SKM-1 (cell line): ENCODE data around the gene BTBD9.

Experiments
- DNase-seq: peaks from one replicate; lab custom pipeline; 2025; ENCODE audit not compliant: unreplicated experiment; lab: John Stamatoyannopoulos, UW

The BTBD9 gene

GRCh38 chr6:38153798-38154345 is 485.9 kb downstream of the BTBD9 start:
- no peak for DNase-seq

DNA sequence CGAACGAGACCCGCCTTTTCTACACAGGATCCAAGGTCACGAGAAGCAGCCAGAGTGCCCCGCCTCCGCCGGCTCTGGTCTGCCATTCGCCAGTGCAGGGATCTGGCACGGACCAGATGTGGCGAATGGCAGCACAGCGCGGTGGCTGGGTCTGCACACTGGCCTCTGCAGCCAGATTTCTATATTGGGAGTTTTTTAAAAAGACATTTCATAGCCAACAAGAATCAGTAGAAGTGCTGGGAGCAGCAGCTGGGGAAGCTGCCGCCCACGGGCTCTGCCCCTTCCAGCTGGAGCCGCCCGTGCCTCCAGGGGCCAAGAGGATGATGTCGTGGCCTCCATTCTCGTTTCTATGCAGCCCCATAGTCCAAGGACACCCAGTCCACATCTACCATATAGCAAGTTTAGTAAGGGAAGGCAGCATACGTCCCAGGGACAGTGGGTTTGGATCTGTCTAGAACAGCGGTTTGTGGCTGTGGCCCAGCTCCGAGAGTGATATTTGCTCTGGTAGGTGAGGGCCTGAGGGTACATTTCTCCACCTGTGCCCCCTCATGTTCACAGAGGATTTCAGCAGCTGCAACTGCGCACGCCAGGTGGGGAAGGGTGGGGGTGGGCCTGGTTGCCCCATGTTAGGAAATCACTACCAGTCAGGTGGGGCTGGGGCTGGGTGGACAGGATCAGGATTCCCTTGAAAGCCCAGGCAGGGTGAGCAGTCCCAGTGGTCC is 486.5 kb downstream of the BTBD9 start:
- no peak for DNase-seq

DNA sequence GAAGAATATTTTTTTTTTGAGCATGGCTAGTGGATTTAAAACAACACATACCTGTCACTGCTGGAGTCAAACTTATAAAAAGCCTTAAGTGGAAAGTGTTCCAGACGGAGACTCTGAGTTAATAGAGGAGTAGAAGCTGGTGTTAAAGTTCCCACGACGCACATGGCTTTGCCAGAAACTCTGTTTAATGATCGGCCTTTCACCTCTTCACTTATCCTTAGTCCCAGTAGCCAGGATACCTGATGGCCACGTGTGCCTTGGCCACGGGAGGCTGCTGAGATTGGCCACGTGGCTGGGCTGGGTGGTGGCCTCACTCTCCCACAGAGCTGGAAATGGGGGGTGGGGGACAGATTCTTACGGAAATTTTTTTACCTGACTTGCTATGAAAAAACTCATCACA is 487.1 kb downstream of the BTBD9 start:
- DNase-seq: no peak

DNA sequence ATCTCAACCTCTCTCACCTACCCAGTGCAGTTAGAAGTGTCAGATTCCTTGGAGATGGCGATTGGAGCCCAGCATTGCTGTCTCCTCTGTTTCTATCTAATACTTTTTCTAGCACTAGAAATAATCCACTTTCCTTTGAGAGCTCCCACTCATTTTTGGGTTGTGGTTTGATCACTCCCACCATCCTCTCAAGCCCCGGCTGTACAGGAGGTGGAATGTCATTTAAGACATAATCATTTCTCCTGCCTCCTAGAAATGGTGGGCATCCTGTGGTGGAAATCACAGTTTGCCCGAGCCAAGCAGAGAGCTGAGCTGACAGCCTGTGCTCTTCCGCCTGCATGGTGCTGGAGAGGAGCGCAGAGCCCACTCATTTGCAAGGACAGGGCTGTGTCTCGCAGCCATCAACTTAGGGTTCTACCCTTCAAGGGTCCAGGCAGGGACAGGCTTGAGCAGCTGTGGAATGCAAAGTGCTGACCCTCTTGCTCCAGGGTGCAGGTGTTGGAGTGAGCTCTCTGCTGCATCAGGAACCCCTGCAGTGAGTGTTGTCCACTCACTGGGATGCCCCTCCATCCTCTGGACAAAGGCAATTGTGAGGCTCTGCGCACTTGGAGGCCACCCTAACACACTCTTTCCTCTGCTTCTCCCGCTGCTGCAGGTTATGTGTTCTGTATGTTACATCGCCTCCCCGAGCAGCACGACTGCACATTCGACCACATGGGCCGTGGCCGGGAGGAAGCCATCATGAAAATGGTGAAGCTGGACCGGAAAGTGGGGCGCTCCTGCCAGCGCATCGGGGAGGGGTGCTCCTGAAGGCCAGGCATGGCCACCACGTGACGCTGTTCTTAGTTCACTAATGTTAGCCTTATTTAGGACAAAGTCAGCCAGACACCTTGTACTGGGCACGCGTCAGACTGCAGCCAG is 487.9 kb downstream of the BTBD9 start:
- no peak for DNase-seq

DNA sequence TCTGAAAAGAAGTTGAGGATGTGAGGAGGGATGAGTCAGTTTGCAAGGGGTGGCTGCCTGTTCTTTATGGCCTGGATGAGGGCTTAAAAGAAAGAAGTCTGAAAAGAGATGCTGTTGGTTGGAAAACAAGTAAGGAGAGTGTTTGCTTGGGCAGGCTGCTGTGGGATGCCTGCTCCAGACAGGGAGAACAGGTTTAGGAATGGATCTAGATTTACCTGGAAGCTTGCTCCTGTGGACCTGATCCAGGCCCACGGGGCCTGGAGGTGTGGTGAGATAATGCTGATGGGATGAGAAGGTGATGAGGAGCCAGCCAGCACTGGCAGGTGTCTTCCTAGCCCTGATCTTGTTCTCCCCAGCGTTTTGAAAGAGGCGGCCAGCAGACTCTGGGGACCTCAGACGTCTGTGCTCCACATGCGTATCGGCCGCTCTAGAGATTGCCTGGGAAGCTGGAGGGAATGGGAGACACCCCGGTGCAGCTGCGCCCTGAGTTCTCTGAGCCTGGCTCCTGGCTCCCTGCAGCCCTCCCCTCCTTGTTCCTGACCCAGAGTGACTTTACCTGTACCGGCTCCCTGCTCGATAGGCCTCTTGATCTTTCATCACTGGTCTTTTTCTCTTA is 488.9 kb downstream of the BTBD9 start:
- DNase-seq: no peak

- DNase-seq: no peak
These were observed 489.7 kb downstream of the BTBD9 start for GRCh38 chr6:38150021-38150420.

DNA sequence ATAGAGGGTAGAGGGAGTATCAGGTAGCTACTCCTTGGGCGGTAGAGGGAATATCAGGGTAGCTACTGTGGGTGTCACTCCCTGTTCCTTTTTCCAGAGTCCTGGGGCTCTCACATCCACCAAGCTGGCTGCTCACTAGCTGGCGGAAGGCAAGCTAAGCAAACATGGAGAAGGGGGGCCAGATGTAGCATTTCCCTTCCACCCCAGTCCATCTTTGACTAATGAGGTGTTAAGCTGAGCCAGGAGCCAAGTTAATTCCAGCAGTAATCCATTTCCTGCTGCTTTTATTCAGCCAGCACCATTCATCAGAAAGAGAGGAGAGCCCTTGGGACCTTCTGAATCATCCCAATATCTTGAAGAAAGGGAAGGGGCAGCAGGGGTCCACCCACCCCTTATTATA is 490.2 kb downstream of the BTBD9 start:
- no peak for DNase-seq

DNA sequence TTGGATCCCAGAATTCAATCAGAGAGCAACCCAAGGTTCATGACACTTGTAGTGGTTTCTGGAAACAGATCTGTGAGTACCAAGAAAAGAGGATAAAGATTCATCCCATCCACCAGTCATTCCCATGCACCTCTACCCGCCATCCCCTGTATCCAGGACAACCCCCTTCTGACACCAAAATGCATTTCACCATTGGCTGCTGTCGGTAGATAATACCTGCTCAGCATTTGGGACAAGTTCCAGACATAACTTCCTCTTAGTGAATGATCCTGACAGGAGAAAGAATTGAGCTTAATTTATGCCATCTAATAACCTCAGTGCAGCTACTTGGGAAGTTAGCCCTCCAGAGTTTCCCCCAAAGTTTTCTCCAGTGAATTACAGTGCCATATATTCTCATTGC is 491.1 kb downstream of the BTBD9 start:
- no peak for DNase-seq

DNA sequence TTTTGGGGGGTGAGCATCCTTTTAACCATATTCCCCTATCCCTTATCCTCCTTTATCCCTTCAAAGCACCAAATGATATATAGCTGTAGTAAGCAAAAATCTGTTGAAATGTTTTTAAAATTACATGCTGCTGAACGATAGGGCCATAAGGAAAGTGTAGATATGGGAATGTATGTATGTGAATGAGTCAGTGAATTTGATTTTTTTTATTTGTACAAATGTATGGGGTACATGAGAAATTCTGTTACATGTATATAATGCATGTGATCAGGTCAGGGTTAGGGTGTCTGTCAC is 493.0 kb downstream of the BTBD9 start:
- DNase-seq: no peak

GRCh38 chr6:38146021-38146733 is 493.6 kb downstream of the BTBD9 start:
- DNase-seq: no peak

DNA sequence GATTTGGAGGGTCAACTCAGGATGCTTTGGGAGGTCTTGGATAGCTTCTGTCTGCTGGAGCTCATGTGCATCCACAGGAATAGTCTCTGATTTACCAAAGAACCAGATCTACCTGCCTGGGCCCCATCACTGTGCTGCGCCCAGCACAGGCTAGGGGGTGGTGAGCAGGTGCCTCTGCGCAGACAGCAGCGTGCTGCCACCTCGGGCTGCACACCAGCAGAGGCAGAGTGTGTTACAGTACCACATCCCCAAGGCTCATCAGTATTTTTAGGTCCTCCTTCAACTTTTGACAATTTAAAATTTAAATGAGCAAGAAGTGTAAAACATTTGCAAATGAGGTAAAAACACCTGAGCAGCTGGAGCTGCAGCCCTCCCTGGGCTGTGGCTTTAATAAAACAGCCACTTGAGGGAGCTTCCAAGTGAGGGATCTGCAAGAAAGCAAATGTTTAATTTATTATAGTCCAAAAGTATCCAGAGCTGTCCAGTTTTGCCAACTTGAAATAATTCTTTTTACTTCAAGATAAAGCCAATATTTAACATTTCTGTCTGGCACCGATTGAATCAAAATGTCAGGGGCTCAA is 495.3 kb downstream of the BTBD9 start:
- DNase-seq: no peak

DNA sequence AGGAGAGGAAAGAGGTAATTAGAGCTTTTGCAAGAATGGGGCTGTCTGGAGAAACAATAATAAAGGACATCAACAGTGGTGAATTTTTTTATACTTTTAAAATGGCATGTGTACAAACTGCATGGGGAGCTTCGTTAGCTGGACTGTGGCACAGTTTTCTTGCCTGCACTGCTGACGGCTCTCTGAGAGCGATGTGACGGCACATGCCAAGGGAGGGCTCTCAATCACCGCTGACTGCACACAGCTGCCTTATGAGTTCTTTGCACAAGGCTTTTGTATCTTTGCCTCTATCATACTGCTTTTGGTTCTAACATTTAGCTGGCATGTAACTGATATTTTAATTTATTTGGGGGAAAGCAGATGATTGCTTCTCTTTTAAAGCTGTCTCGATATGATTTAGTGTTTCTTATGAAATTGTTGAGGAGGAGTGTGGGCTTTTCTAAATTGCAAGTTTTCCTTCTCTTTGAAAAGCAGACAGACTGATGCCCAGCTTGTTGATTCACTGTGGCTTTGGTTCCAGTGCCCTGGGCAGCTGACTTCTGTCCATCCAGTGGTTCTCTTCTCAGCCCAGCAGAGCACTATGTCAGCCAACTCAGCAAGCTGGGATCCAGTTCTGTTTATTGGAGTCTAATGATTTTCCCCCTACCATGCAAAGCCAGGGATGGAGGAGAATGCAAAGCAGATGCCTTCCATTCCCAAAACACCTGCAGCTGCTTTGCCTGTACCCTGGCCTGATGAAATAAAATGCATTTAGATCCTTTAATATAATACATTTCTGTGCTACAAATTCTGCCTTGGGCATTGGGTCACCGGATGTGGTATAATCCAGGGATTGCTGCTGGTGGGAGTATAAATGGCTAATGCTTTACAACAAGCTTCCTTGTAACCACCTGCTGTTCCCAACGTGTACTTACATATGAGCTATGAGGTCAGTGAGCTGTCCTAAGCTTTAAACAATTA is 496.3 kb downstream of the BTBD9 start:
- no peak for DNase-seq

GRCh38 chr6:38142178-38142902 is 497.4 kb downstream of the BTBD9 start:
- DNase-seq: no peak

DNA sequence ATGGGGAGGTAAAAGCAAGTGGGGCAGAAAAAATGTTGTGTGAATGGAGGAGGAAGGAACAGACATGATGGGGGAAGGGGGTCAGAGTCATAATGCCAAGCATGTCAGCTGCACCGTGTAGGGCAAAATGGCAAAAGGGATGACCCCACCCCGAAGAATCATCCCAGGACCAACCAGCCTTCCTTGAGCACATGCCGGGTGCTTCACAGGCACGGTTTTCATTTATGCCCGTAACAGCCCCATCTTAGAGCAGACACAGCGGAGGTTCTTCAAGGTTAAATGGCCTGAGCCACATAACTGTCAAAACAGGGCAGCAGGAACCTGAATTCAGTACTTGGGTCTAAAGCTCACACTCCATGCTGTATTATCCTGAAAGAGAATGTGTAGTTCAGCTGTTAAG is 498.0 kb downstream of the BTBD9 start:
- DNase-seq: no peak

- DNase-seq: no peak
These were observed 498.6 kb downstream of the BTBD9 start for GRCh38 chr6:38141085-38141484.

GRCh38 chr6:38138374-38138773 is 501.4 kb downstream of the BTBD9 start:
- DNase-seq: no peak

GRCh38 chr6:38137608-38138265 is 502.0 kb downstream of the BTBD9 start:
- no peak for DNase-seq

GRCh38 chr6:38136547-38136946 is 503.2 kb downstream of the BTBD9 start:
- DNase-seq: no peak

GRCh38 chr6:38134704-38135088 is 505.0 kb downstream of the BTBD9 start:
- DNase-seq: no peak
